Measurements from ENCODE around the gene ARID1B.

DNA sequence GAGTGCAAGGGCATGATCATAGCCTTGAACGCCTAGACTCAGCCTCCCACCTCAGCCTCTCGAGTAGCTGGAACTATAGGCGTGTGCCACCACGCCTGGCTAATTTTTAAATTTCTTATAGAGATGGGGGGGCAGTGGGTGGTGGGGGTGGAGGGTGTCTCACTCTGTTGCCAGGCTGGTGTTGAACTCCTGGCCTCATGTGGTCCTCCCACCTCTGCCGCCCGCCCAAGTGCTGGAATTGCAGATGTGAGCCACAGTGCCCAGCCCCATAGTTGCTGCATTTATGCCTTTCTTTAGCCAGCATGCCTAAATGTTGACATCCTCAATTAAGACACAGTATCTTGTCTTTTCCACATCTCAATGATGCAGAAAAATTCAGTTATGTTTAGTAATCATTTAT, 171.1 kb downstream of the ARID1B start:
- no peak for TF ChIP-seq CREB1 (CRISPR knock-in tag; IDR thresholded peaks at IDR 0.05)
- TF ChIP-seq, protein P1, sequence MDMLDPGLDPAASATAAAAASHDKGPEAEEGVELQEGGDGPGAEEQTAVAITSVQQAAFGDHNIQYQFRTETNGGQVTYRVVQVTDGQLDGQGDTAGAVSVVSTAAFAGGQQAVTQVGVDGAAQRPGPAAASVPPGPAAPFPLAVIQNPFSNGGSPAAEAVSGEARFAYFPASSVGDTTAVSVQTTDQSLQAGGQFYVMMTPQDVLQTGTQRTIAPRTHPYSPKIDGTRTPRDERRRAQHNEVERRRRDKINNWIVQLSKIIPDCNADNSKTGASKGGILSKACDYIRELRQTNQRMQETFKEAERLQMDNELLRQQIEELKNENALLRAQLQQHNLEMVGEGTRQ (CRISPR knock-in tag; IDR thresholded peaks at IDR 0.05), result no peak
- TF ChIP-seq, protein P2, sequence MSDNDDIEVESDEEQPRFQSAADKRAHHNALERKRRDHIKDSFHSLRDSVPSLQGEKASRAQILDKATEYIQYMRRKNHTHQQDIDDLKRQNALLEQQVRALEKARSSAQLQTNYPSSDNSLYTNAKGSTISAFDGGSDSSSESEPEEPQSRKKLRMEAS (CRISPR knock-in tag; IDR thresholded peaks at IDR 0.05), result no peak
- no peak for TF ChIP-seq FOXK1 (CRISPR knock-in tag; IDR thresholded peaks at IDR 0.05)
- TF ChIP-seq, protein P3, sequence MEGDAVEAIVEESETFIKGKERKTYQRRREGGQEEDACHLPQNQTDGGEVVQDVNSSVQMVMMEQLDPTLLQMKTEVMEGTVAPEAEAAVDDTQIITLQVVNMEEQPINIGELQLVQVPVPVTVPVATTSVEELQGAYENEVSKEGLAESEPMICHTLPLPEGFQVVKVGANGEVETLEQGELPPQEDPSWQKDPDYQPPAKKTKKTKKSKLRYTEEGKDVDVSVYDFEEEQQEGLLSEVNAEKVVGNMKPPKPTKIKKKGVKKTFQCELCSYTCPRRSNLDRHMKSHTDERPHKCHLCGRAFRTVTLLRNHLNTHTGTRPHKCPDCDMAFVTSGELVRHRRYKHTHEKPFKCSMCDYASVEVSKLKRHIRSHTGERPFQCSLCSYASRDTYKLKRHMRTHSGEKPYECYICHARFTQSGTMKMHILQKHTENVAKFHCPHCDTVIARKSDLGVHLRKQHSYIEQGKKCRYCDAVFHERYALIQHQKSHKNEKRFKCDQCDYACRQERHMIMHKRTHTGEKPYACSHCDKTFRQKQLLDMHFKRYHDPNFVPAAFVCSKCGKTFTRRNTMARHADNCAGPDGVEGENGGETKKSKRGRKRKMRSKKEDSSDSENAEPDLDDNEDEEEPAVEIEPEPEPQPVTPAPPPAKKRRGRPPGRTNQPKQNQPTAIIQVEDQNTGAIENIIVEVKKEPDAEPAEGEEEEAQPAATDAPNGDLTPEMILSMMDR (IDR thresholded peaks at IDR 0.05), result no peak
- TF ChIP-seq JUN (CRISPR knock-in tag; IDR thresholded peaks at IDR 0.05), result no peak
- TF ChIP-seq NFE2L1 (CRISPR knock-in tag; IDR thresholded peaks at IDR 0.05), result no peak
- TF ChIP-seq GTF2I (CRISPR knock-in tag; conservative IDR thresholded peaks at IDR 0.05), result no peak
- TF ChIP-seq, protein P4, sequence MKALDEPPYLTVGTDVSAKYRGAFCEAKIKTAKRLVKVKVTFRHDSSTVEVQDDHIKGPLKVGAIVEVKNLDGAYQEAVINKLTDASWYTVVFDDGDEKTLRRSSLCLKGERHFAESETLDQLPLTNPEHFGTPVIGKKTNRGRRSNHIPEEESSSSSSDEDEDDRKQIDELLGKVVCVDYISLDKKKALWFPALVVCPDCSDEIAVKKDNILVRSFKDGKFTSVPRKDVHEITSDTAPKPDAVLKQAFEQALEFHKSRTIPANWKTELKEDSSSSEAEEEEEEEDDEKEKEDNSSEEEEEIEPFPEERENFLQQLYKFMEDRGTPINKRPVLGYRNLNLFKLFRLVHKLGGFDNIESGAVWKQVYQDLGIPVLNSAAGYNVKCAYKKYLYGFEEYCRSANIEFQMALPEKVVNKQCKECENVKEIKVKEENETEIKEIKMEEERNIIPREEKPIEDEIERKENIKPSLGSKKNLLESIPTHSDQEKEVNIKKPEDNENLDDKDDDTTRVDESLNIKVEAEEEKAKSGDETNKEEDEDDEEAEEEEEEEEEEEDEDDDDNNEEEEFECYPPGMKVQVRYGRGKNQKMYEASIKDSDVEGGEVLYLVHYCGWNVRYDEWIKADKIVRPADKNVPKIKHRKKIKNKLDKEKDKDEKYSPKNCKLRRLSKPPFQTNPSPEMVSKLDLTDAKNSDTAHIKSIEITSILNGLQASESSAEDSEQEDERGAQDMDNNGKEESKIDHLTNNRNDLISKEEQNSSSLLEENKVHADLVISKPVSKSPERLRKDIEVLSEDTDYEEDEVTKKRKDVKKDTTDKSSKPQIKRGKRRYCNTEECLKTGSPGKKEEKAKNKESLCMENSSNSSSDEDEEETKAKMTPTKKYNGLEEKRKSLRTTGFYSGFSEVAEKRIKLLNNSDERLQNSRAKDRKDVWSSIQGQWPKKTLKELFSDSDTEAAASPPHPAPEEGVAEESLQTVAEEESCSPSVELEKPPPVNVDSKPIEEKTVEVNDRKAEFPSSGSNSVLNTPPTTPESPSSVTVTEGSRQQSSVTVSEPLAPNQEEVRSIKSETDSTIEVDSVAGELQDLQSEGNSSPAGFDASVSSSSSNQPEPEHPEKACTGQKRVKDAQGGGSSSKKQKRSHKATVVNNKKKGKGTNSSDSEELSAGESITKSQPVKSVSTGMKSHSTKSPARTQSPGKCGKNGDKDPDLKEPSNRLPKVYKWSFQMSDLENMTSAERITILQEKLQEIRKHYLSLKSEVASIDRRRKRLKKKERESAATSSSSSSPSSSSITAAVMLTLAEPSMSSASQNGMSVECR (CRISPR knock-in tag; IDR thresholded peaks at IDR 0.05; ENCODE audit: borderline replicate concordance), result no peak
- TF ChIP-seq, protein P5, sequence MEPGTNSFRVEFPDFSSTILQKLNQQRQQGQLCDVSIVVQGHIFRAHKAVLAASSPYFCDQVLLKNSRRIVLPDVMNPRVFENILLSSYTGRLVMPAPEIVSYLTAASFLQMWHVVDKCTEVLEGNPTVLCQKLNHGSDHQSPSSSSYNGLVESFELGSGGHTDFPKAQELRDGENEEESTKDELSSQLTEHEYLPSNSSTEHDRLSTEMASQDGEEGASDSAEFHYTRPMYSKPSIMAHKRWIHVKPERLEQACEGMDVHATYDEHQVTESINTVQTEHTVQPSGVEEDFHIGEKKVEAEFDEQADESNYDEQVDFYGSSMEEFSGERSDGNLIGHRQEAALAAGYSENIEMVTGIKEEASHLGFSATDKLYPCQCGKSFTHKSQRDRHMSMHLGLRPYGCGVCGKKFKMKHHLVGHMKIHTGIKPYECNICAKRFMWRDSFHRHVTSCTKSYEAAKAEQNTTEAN (CRISPR knock-in tag; IDR thresholded peaks at IDR 0.05), result no peak
- no peak for TF ChIP-seq ZNF232 (CRISPR knock-in tag; IDR thresholded peaks at IDR 0.05)
- TF ChIP-seq, protein P6, sequence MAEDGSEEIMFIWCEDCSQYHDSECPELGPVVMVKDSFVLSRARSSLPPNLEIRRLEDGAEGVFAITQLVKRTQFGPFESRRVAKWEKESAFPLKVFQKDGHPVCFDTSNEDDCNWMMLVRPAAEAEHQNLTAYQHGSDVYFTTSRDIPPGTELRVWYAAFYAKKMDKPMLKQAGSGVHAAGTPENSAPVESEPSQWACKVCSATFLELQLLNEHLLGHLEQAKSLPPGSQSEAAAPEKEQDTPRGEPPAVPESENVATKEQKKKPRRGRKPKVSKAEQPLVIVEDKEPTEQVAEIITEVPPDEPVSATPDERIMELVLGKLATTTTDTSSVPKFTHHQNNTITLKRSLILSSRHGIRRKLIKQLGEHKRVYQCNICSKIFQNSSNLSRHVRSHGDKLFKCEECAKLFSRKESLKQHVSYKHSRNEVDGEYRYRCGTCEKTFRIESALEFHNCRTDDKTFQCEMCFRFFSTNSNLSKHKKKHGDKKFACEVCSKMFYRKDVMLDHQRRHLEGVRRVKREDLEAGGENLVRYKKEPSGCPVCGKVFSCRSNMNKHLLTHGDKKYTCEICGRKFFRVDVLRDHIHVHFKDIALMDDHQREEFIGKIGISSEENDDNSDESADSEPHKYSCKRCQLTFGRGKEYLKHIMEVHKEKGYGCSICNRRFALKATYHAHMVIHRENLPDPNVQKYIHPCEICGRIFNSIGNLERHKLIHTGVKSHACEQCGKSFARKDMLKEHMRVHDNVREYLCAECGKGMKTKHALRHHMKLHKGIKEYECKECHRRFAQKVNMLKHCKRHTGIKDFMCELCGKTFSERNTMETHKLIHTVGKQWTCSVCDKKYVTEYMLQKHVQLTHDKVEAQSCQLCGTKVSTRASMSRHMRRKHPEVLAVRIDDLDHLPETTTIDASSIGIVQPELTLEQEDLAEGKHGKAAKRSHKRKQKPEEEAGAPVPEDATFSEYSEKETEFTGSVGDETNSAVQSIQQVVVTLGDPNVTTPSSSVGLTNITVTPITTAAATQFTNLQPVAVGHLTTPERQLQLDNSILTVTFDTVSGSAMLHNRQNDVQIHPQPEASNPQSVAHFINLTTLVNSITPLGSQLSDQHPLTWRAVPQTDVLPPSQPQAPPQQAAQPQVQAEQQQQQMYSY (CRISPR knock-in tag; IDR thresholded peaks at IDR 0.05), result no peak
- TF ChIP-seq NR1H2 (CRISPR knock-in tag; IDR thresholded peaks at IDR 0.05), result no peak
